IMR-90 (cell line): ENCODE results near the gene MTUS2. TPM values are rescaled to one million over a fixed set of nuclear protein-coding genes. Genes with fewer than 3 reads are reported as not detected.

Source experiments
- ATAC-seq: fragments of 200-7000 bp; cut with Tn5 transposase; 2 replicates; pipeline ENCODE4 v1.9.1; 2020; ENCODE audit warnings: low read depth, mild to moderate bottlenecking, moderate library complexity
- BruUV-seq: library from RNA; stranded (reverse); fragments of 400-500 nt; replicated peaks from 2 replicates; lab custom pipeline; 2021; lab: Mats Ljungman, UMichigan
- CTCF ChIA-PET: fragments of 300-600 bp; formaldehyde crosslinking; extraction: SDS; loops from one replicate; lab custom pipeline; 2021; ENCODE audit warnings: antibody characterized with exemption; lab: Yijun Ruan, JAX
- POLR2A ChIA-PET: fragments of 300-600 bp; sonication (Branson Sonifier 250); formaldehyde crosslinking; loops from one replicate; lab custom pipeline; 2022; ENCODE audit warnings: antibody characterized with exemption; ENCODE audit not compliant: unreplicated experiment; lab: Charles Lee
- DNase-seq: peaks from one replicate; pipeline ENCODE4 v3.0.0; 2013
- H2AFZ ChIP-seq: replicated peaks from 2 replicates; pipeline ENCODE3; 2013; ENCODE audit warnings: low read length, mild to moderate bottlenecking; ENCODE audit not compliant: poor library complexity
- H2AK5ac ChIP-seq: 2 replicates; pipeline ENCODE4 v1.6.1; 2013; ENCODE audit warnings: low read depth, low read length, inconsistent platforms
- H2AK9ac ChIP-seq: replicated peaks from 2 replicates; pipeline ENCODE3; 2013; ENCODE audit warnings: mild to moderate bottlenecking, low read depth, low read length, moderate library complexity; ENCODE audit not compliant: poor library complexity
- H2BK120ac ChIP-seq: 2 replicates; pipeline ENCODE4 v1.6.1; 2013; ENCODE audit warnings: low read depth, low read length, inconsistent platforms
- H2BK15ac ChIP-seq: 3 replicates; pipeline ENCODE4 v1.6.1; 2013; ENCODE audit warnings: low read depth, low read length, inconsistent platforms
- H2BK20ac ChIP-seq: 2 replicates; pipeline ENCODE4 v1.6.1; 2013; ENCODE audit warnings: low read depth, mild to moderate bottlenecking, inconsistent platforms, low read length, moderate library complexity
- H2BK5ac ChIP-seq: 2 replicates; pipeline ENCODE4 v1.6.1; 2013; ENCODE audit warnings: mild to moderate bottlenecking, low read depth, low read length, inconsistent platforms; ENCODE audit not compliant: poor library complexity, severe bottlenecking
- H3K14ac ChIP-seq: replicated peaks from 2 replicates; pipeline ENCODE4 v1.6.1; 2013; ENCODE audit warnings: low read depth, low read length, inconsistent platforms
- H3K18ac ChIP-seq: 2 replicates; pipeline ENCODE4 v1.6.1; 2013; ENCODE audit warnings: low read depth, low read length, control low read depth
- H3K23ac ChIP-seq: 2 replicates; pipeline ENCODE4 v1.6.1; 2013; ENCODE audit warnings: low read depth, low read length, inconsistent platforms
- H3K27ac ChIP-seq: 2 replicates; pipeline ENCODE4 v1.5.1; 2013; ENCODE audit warnings: mild to moderate bottlenecking, control low read depth, low read length; ENCODE audit not compliant: insufficient read depth
- H3K27me3 ChIP-seq: 2 replicates; pipeline ENCODE4 v1.6.1; 2013; ENCODE audit warnings: low read length; ENCODE audit not compliant: control insufficient read depth, insufficient read depth
- H3K36me3 ChIP-seq: 2 replicates; pipeline ENCODE4 v1.6.1; 2013; ENCODE audit warnings: low read length, mixed read lengths; ENCODE audit not compliant: control insufficient read depth, insufficient read depth
- H3K4ac ChIP-seq: 2 replicates; pipeline ENCODE4 v1.6.1; 2013; ENCODE audit warnings: low read depth, low read length, inconsistent platforms
- H3K4me1 ChIP-seq: 2 replicates; pipeline ENCODE4 v1.6.1; 2013; ENCODE audit warnings: low read length, mixed read lengths; ENCODE audit not compliant: control insufficient read depth, insufficient read depth
- H3K4me2 ChIP-seq: 2 replicates; pipeline ENCODE4 v1.6.1; 2013; ENCODE audit warnings: low read depth, mild to moderate bottlenecking, control low read depth, low read length, moderate library complexity
- H3K4me3 ChIP-seq: 2 replicates; pipeline ENCODE4 v1.5.1; 2013; ENCODE audit warnings: low read depth, mild to moderate bottlenecking, control low read depth, low read length, moderate library complexity; ENCODE audit not compliant: insufficient read depth
- H3K56ac ChIP-seq: 2 replicates; pipeline ENCODE4 v1.6.1; 2013; ENCODE audit warnings: low read length, inconsistent platforms; ENCODE audit not compliant: insufficient read depth; ENCODE audit errors: extremely low read depth
- H3K79me1 ChIP-seq, 2 experiments: 2 replicates each; pipeline ENCODE4 v1.6.1; 2013; ENCODE audit warnings: low read length in 2 of 2, inconsistent platforms in 1 of 2, low read depth in 1 of 2
- H3K9ac ChIP-seq: 2 replicates; pipeline ENCODE4 v1.6.1; 2013; ENCODE audit warnings: low read depth, low read length, control low read depth
- H3K9me1 ChIP-seq: 2 replicates; pipeline ENCODE4 v1.6.1; 2013; ENCODE audit warnings: low read length, inconsistent platforms; ENCODE audit not compliant: insufficient read depth
- H3K9me3 ChIP-seq: 2 replicates; pipeline ENCODE4 v1.6.1; 2013; ENCODE audit warnings: low read length; ENCODE audit not compliant: control insufficient read depth, insufficient read depth
- H4K20me1 ChIP-seq: 2 replicates; pipeline ENCODE4 v1.6.1; 2013; ENCODE audit warnings: low read length, inconsistent platforms; ENCODE audit not compliant: insufficient read depth
- H4K5ac ChIP-seq: 2 replicates; pipeline ENCODE4 v1.6.1; 2013; ENCODE audit warnings: mild to moderate bottlenecking, low read depth, low read length, control low read depth
- H4K8ac ChIP-seq, 2 experiments: 2 replicates each; pipeline ENCODE4 v1.6.1; 2013; ENCODE audit warnings: low read depth in 2 of 2, low read length in 2 of 2, control low read depth in 1 of 2, inconsistent platforms in 1 of 2
- H4K91ac ChIP-seq: 2 replicates; pipeline ENCODE4 v1.6.1; 2013; ENCODE audit warnings: low read depth, low read length, inconsistent platforms; ENCODE audit not compliant: insufficient read depth
- CEBPB ChIP-seq: IDR thresholded peaks from 2 replicates; pipeline ENCODE4 v1.6.1; 2012; ENCODE audit warnings: low read depth, low read length, improper control_type of control experiment
- FOS ChIP-seq: fragments of 150-350 bp; IDR thresholded peaks from 2 replicates; pipeline ENCODE4 v1.6.1; 2016; ENCODE audit warnings: low read depth, low read length
- MAFK ChIP-seq: IDR thresholded peaks from 2 replicates; pipeline ENCODE4 v1.6.1; 2012; ENCODE audit warnings: low read depth, low read length, improper control_type of control experiment
- MAZ ChIP-seq: IDR thresholded peaks from 2 replicates; pipeline ENCODE4 v1.6.1; 2012; ENCODE audit warnings: low read depth, mild to moderate bottlenecking, low read length, improper control_type of control experiment, moderate library complexity, borderline replicate concordance
- MXI1 ChIP-seq: IDR thresholded peaks from 2 replicates; pipeline ENCODE4 v1.6.1; 2012; ENCODE audit warnings: low read depth, mild to moderate bottlenecking, low read length, moderate library complexity, borderline replicate concordance
- NFE2L2 ChIP-seq: fragments of 150-350 bp; IDR thresholded peaks from 2 replicates; pipeline ENCODE4 v1.6.1; 2016; ENCODE audit warnings: low read depth, mild to moderate bottlenecking, low read length
- RAD21 ChIP-seq: IDR thresholded peaks from 2 replicates; pipeline ENCODE4 v1.6.1; 2012; ENCODE audit warnings: low read length, improper control_type of control experiment
- RCOR1 ChIP-seq: IDR thresholded peaks from 2 replicates; pipeline ENCODE4 v1.6.1; 2012; ENCODE audit warnings: mild to moderate bottlenecking, low read length, improper control_type of control experiment; ENCODE audit not compliant: insufficient replicate concordance
- RFX5 ChIP-seq: IDR thresholded peaks from 2 replicates; pipeline ENCODE4 v1.8.0; 2012; ENCODE audit warnings: low read depth, mild to moderate bottlenecking, low read length, moderate library complexity
- SMC3 ChIP-seq: fragments of 150-350 bp; IDR thresholded peaks from 2 replicates; pipeline ENCODE4 v1.6.1; 2016; ENCODE audit warnings: low read depth, mild to moderate bottlenecking, antibody characterized with exemption, low read length, moderate library complexity
- WGBS, 2 experiments: methylation state at CpG; one replicate each; pipeline versions ENCODE4 v1.1.5 to v1.1.7; 2013; ENCODE audit warnings: missing lambda C conversion rate in 2 of 2; ENCODE audit not compliant: insufficient read length in 1 of 2; ENCODE audit errors: extremely low coverage in 2 of 2; 5-methylcytosine and 5-hydroxymethylcytosine counted together
- dilution Hi-C: fragments of 300-500 bp; cut with HindIII; formaldehyde crosslinking; loops from one replicate; pipeline ENCODE4 v1.14.3; 2018; ENCODE audit warnings: low sequenced_read_pairs; ENCODE audit not compliant: unreplicated experiment
- in situ Hi-C: fragments of 300-500 bp; cut with MboI; formaldehyde crosslinking; loops from 3 replicates; pipeline ENCODE4 v1.14.3; 2019; ENCODE audit warnings: low sequenced_read_pairs, inconsistent platforms, mixed read lengths
- intact Hi-C: fragments of 100-400 bp; cut with micrococcal nuclease; formaldehyde crosslinking; loops from 2 replicates; pipeline ENCODE4 v1.10.0; 2022
- polyA plus RNA-seq, 3 experiments: library from polyadenylated mRNA; depleted of rRNA; stranded (reverse); fragments of >200 nt; gene quantifications; 2 replicates each; pipeline ENCODE4 v1.2.3, GENCODE V29; 2012; ENCODE audit warnings: low replicate concordance in 1 of 3
- total RNA-seq: library from RNA; depleted of rRNA; stranded (reverse); fragments of >200 nt; gene quantifications from 2 replicates; pipeline ENCODE4 v1.2.3, GENCODE V29; 2012
- TF ChIP-seq, protein P1 (sequence below): fragments of 150-350 bp; IDR thresholded peaks from 2 replicates; pipeline ENCODE4 v1.6.1; 2016; ENCODE audit warnings: low read depth, mild to moderate bottlenecking, low read length, moderate library complexity, borderline replicate concordance
- TF ChIP-seq, protein P2 (sequence below): fragments of 150-350 bp; IDR thresholded peaks from 2 replicates; pipeline ENCODE4 v1.6.1; 2017; ENCODE audit warnings: mild to moderate bottlenecking, antibody characterized with exemption, low read length, low read depth
- TF ChIP-seq, protein P3 (sequence below): conservative IDR thresholded peaks from 2 replicates; pipeline ENCODE4 v1.5.1; 2012; ENCODE audit warnings: mild to moderate bottlenecking, low read depth, low read length, improper control_type of control experiment

MTUS2 gene
- total and polyA plus RNA-seq, 2 of the 4 experiments (the other 2 are of a cell fraction) = under 0.01 to 0.02 TPM

DNA sequence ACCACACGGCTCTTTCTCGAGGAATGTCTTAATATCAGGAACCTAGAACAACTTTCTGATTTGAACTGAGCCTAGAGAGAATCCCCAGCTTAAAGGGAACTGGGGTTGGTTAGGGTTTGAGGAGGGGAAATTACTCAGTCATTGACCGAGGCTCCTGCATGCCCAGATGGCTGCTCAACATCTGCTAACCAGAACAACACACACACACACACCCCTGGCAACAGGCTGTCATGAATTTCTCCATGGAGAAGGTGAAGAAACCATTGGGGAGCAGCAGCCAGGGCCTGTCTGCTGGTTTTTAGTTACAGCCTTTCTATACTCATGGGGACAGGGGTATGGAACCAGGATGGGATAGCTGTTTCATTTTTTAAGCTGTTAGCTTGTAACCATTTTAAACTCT lies 5.2 kb downstream of the MTUS2 start:
- Histone ChIP-seq H4K91ac (no peak overlapping the region), H3K4me3 (no peak overlapping the region), H3K56ac (no peak overlapping the region), H3K4ac (no peak overlapping the region), H3K9ac (no peak overlapping the region), H3K4me2 (no peak overlapping the region), H2BK120ac (no peak overlapping the region), H2BK15ac (no peak overlapping the region), H3K4me1 (0 out of 2 replicates have a peak, but pooled peaks cover 1% of the 10 kb centered on the region), H2AK9ac (no peak overlapping the region), H4K20me1 (no peaks in the 10 kb centered on the region), H2AK5ac (no peak overlapping the region), H2BK5ac (no peak overlapping the region), H3K27me3 (peaks cover 18% of the 10 kb centered on the region), H3K9me3 (no peaks in the 10 kb centered on the region), H3K14ac (no peak overlapping the region), H3K23ac (no peak overlapping the region), H3K36me3 (no peaks in the 10 kb centered on the region), H3K27ac (no peak overlapping the region), H3K18ac (no peak overlapping the region), H2BK20ac (no peak overlapping the region), H3K79me1 (no peaks in the 10 kb centered on the region), H4K5ac (no peak overlapping the region), H4K8ac (no peak overlapping the region), H3K9me1 (no peaks in the 10 kb centered on the region), H2AFZ (no peak overlapping the region)
- ATAC-seq = no peak
- intact Hi-C loops (no loop called here), dilution Hi-C loops (no loop called here), in situ Hi-C loops (no loop called here)
- DNase-seq = no peak
- ChIA-PET POLR2A (no interaction called here), CTCF (no interaction called here)
- WGBS, 2 experiments = no CpG with 5 or more reads among the region's 3 CpGs
- BruUV-seq = no TSS peak
- TF ChIP-seq, protein P1, sequence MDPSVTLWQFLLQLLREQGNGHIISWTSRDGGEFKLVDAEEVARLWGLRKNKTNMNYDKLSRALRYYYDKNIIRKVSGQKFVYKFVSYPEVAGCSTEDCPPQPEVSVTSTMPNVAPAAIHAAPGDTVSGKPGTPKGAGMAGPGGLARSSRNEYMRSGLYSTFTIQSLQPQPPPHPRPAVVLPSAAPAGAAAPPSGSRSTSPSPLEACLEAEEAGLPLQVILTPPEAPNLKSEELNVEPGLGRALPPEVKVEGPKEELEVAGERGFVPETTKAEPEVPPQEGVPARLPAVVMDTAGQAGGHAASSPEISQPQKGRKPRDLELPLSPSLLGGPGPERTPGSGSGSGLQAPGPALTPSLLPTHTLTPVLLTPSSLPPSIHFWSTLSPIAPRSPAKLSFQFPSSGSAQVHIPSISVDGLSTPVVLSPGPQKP = no peak
- TF ChIP-seq NFE2L2 = no peak
- no peak for TF ChIP-seq MXI1
- TF ChIP-seq, protein P2, sequence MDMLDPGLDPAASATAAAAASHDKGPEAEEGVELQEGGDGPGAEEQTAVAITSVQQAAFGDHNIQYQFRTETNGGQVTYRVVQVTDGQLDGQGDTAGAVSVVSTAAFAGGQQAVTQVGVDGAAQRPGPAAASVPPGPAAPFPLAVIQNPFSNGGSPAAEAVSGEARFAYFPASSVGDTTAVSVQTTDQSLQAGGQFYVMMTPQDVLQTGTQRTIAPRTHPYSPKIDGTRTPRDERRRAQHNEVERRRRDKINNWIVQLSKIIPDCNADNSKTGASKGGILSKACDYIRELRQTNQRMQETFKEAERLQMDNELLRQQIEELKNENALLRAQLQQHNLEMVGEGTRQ = no peak
- no peak for TF ChIP-seq CEBPB
- TF ChIP-seq RAD21 = no peak
- TF ChIP-seq FOS = no peak
- TF ChIP-seq, protein P3, sequence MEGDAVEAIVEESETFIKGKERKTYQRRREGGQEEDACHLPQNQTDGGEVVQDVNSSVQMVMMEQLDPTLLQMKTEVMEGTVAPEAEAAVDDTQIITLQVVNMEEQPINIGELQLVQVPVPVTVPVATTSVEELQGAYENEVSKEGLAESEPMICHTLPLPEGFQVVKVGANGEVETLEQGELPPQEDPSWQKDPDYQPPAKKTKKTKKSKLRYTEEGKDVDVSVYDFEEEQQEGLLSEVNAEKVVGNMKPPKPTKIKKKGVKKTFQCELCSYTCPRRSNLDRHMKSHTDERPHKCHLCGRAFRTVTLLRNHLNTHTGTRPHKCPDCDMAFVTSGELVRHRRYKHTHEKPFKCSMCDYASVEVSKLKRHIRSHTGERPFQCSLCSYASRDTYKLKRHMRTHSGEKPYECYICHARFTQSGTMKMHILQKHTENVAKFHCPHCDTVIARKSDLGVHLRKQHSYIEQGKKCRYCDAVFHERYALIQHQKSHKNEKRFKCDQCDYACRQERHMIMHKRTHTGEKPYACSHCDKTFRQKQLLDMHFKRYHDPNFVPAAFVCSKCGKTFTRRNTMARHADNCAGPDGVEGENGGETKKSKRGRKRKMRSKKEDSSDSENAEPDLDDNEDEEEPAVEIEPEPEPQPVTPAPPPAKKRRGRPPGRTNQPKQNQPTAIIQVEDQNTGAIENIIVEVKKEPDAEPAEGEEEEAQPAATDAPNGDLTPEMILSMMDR = no peak
- TF ChIP-seq SMC3 = no peak
- no peak for TF ChIP-seq MAZ
- no peak for TF ChIP-seq MAFK
- no peak for TF ChIP-seq RCOR1
- TF ChIP-seq RFX5 = no peak
